RWPE2 (cell line): ENCODE data around the gene HMGXB3.
A peak's percentile ranks its signal among the peaks of the same experiment; 100 is the strongest.

Experiments used
- ATAC-seq: fragments of 200-7000 bp; cut with Tn5 transposase; 3 replicates; pipeline ENCODE4 v1.9.1; 2021; ENCODE audit warnings: low read depth
- DNase-seq: peaks from one replicate; pipeline ENCODE4 v3.0.0-alpha.2; 2020; ENCODE audit warnings: low spot score
- H3K27ac ChIP-seq: fragments of 450-650 bp; 2 replicates; pipeline ENCODE4 v1.5.1; 2017; ENCODE audit warnings: mild to moderate bottlenecking; ENCODE audit not compliant: poor library complexity, severe bottlenecking
- H3K27me3 ChIP-seq: fragments of 250-450 bp; sonication (Bioruptor Pico); 2 replicates; pipeline ENCODE4 v1.5.1; 2021; ENCODE audit warnings: mild to moderate bottlenecking, moderate library complexity; ENCODE audit not compliant: insufficient read depth, poor library complexity, severe bottlenecking
- H3K36me3 ChIP-seq: fragments of 250-450 bp; sonication (Bioruptor Pico); 2 replicates; pipeline ENCODE4 v1.5.1; 2020; ENCODE audit warnings: low read depth, mild to moderate bottlenecking, moderate library complexity
- H3K4me1 ChIP-seq: fragments of 250-450 bp; sonication (Bioruptor Pico); 2 replicates; pipeline ENCODE4 v1.5.1; 2021; ENCODE audit warnings: mild to moderate bottlenecking, moderate library complexity; ENCODE audit not compliant: insufficient read depth, poor library complexity, severe bottlenecking
- H3K4me3 ChIP-seq: fragments of 250-450 bp; sonication (Bioruptor Pico); 2 replicates; pipeline ENCODE4 v1.5.1; 2021; ENCODE audit warnings: mild to moderate bottlenecking, moderate library complexity; ENCODE audit not compliant: severe bottlenecking
- H3K9me3 ChIP-seq: fragments of 250-450 bp; sonication (Bioruptor Pico); 2 replicates; pipeline ENCODE4 v1.5.1; 2021; ENCODE audit warnings: mild to moderate bottlenecking, moderate library complexity; ENCODE audit not compliant: severe bottlenecking
- TF ChIP-seq, protein P1 (sequence below): fragments of 450-650 bp; IDR thresholded peaks from one replicate; pipeline ENCODE4 v1.5.1; 2017; ENCODE audit warnings: mild to moderate bottlenecking, moderate library complexity; ENCODE audit not compliant: poor library complexity, severe bottlenecking

HMGXB3 gene

DNA sequence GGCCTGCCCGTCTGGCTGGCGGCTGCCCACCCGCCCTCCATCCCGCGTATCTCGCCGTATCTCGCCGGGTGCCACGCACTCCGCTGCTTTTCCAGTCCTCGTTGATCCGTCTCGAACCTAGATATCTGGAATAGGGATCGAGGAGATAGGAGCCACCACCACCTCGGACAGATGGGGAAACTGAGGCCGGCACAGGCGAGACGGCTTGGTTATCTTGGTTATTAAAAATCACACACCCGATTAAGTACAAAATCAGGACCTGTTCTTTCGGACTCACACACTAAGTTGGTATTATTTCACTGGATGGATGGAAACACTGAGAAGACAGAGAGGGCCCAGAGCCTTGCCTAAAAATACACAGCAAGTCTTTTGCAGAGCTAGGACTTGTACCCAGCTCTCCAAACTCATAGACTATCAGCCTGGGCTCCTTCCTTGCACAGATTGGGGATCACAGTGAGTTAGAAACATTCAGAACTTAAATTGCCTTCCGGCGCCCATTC, 39.3 kb upstream of the HMGXB3 start:
- H3K27me3 ChIP-seq: no peaks in the 10 kb centered on the region
- TF ChIP-seq, protein P1, sequence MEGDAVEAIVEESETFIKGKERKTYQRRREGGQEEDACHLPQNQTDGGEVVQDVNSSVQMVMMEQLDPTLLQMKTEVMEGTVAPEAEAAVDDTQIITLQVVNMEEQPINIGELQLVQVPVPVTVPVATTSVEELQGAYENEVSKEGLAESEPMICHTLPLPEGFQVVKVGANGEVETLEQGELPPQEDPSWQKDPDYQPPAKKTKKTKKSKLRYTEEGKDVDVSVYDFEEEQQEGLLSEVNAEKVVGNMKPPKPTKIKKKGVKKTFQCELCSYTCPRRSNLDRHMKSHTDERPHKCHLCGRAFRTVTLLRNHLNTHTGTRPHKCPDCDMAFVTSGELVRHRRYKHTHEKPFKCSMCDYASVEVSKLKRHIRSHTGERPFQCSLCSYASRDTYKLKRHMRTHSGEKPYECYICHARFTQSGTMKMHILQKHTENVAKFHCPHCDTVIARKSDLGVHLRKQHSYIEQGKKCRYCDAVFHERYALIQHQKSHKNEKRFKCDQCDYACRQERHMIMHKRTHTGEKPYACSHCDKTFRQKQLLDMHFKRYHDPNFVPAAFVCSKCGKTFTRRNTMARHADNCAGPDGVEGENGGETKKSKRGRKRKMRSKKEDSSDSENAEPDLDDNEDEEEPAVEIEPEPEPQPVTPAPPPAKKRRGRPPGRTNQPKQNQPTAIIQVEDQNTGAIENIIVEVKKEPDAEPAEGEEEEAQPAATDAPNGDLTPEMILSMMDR: no peak
- DNase-seq (no peak), ATAC-seq (peak; percentile 21; the same call in 2 of the 3 replicates)
- H3K9me3 ChIP-seq: no peaks in the 10 kb centered on the region
- H3K4me3 ChIP-seq: peak overlapping the region; percentile 59
- peaks cover 15% of the 10 kb centered on the region for H3K4me1 ChIP-seq
- H3K36me3 ChIP-seq: no peaks in the 10 kb centered on the region
- peak overlapping the region; percentile 79 for H3K27ac ChIP-seq

GRCh38 chr5:149961957-149962409, 38.6 kb upstream of the HMGXB3 start:
- TF ChIP-seq, protein P1: peak; percentile 90
- peak; percentile 9; the same call in 1 of the 3 replicates for ATAC-seq
- H3K4me3 ChIP-seq: no peak overlapping the region
- H3K27ac ChIP-seq: peak overlapping the region; percentile 79
- no peaks in the 10 kb centered on the region for H3K27me3 ChIP-seq
- H3K36me3 ChIP-seq: no peaks in the 10 kb centered on the region
- H3K9me3 ChIP-seq: no peaks in the 10 kb centered on the region
- no peak for DNase-seq
- peaks cover 15% of the 10 kb centered on the region for H3K4me1 ChIP-seq

GRCh38 chr5:149962601-149963300, 37.8 kb upstream of the HMGXB3 start:
- Histone ChIP-seq H3K36me3 (no peaks in the 10 kb centered on the region), H3K4me3 (no peak overlapping the region), H3K27ac (no peak overlapping the region), H3K4me1 (peaks cover 15% of the 10 kb centered on the region), H3K27me3 (no peaks in the 10 kb centered on the region), H3K9me3 (no peaks in the 10 kb centered on the region)
- no peak for ATAC-seq
- DNase-seq: no peak
- TF ChIP-seq, protein P1: no peak

DNA sequence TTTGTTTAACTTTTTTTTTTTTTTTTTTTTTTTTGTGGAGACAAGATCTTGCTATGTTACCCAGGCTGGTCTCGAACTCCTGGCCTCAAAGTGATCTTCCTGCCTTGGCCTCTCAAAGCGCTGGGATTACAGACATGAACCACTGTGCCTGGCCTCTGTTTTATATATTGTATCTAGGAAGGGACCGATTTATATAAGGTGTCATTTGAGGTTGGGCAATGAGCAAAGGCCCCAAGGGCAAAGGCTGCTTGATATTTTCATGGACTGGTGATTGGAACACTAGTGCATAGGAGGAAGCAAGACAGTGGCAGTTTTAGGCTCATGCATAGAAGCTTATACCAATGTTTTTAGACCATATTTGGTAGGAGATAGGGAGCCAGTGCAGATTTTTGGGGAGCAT, 36.8 kb upstream of the HMGXB3 start:
- H3K4me1 ChIP-seq: peaks cover 15% of the 10 kb centered on the region
- TF ChIP-seq, protein P1: no peak
- no peak for ATAC-seq
- H3K27me3 ChIP-seq: no peaks in the 10 kb centered on the region
- H3K4me3 ChIP-seq: no peak overlapping the region
- DNase-seq: no peak
- no peaks in the 10 kb centered on the region for H3K36me3 ChIP-seq
- H3K9me3 ChIP-seq: no peaks in the 10 kb centered on the region
- H3K27ac ChIP-seq: no peak overlapping the region

- Histone ChIP-seq H3K4me3 (no peak overlapping the region), H3K9me3 (no peaks in the 10 kb centered on the region), H3K27ac (no peak overlapping the region), H3K36me3 (peaks cover 2% of the 10 kb centered on the region; the same call in 1 of the 2 replicates), H3K4me1 (no peaks in the 10 kb centered on the region), H3K27me3 (no peaks in the 10 kb centered on the region)
- no peak for ATAC-seq
- TF ChIP-seq, protein P1: no peak
- DNase-seq: no peak
These were observed 33.6 kb upstream of the HMGXB3 start for GRCh38 chr5:149966946-149967345.
